ENCODE results near the gene DCP1B.

- TF ChIP-seq MAFK (IDR thresholded peaks at IDR 0.05; ENCODE audit: low read depth, low read length) (no peak), CTCF (conservative IDR thresholded peaks at IDR 0.05; ENCODE audit: low read depth, low read length) (no peak), FOS (IDR thresholded peaks at IDR 0.05; ENCODE audit: low read depth, low read length) (no peak), ELK1 (IDR thresholded peaks at IDR 0.05; ENCODE audit: borderline replicate concordance, low read depth, low read length) (no peak), USF2 (IDR thresholded peaks at IDR 0.05; ENCODE audit: low read depth, low read length) (no peak), BHLHE40 (IDR thresholded peaks at IDR 0.05; ENCODE audit: low read depth, low read length) (no peak)
Observed at GRCh38 chr12:1989111-1989510, 15.1 kb downstream of the DCP1B start.
